HL-60/S4 (cell line): Measurements from ENCODE around the gene MKNK1.
"Not testable (repeated sequence)": the region's sequence is repeated elsewhere in the genome, so short reads cannot be mapped to it uniquely, and the experiment has no call there.

Experiments used
- in situ Hi-C: fragments of 300-500 bp; cut with MboI; formaldehyde crosslinking; loops from 2 replicates; pipeline ENCODE4 v1.14.3; 2022; ENCODE audit warnings: low sequenced_read_pairs

MKNK1 gene

GRCh38 chr1:46603858-46604549 lies at the start of gene MKNK1:
TSS of gene MKNK1 (minus strand) at chr1:46604268. CDS start at chr1:46583327, 20,941 bp downstream.
- in situ Hi-C loops: no loop called here

GRCh38 chr1:46653405-46653958 lies 49.4 kb upstream of the MKNK1 start:
- in situ Hi-C loops: no loop called here

GRCh38 chr1:46652321-46653100 lies 48.4 kb upstream of the MKNK1 start:
- in situ Hi-C loops: no loop called here

GRCh38 chr1:46651152-46651551 lies 47.1 kb upstream of the MKNK1 start:
- in situ Hi-C loops: not testable (repeated sequence)

GRCh38 chr1:46650491-46650890 lies 46.4 kb upstream of the MKNK1 start:
- in situ Hi-C loops: no loop called here

GRCh38 chr1:46649764-46650163 lies 45.7 kb upstream of the MKNK1 start:
- in situ Hi-C loops: no loop called here

- in situ Hi-C loops: no loop called here
Measured at GRCh38 chr1:46647611-46648010, 43.5 kb upstream of the MKNK1 start.

- in situ Hi-C loops: no loop called here
Measured at GRCh38 chr1:46646844-46647243, 42.8 kb upstream of the MKNK1 start.

- in situ Hi-C loops: no loop called here
Measured at GRCh38 chr1:46646331-46646730, 42.3 kb upstream of the MKNK1 start.

- in situ Hi-C loops: no loop called here
Measured at GRCh38 chr1:46645815-46646214, 41.7 kb upstream of the MKNK1 start.

GRCh38 chr1:46643368-46643775 lies 39.3 kb upstream of the MKNK1 start:
- in situ Hi-C loops: no loop called here

- in situ Hi-C loops: no loop called here
Measured at GRCh38 chr1:46642115-46642680, 38.1 kb upstream of the MKNK1 start.

GRCh38 chr1:46639547-46639946 lies 35.5 kb upstream of the MKNK1 start:
- in situ Hi-C loops: no loop called here

GRCh38 chr1:46638921-46639320 lies 34.9 kb upstream of the MKNK1 start:
- in situ Hi-C loops: no loop called here

- in situ Hi-C loops: no loop called here
Measured at GRCh38 chr1:46637444-46638083, 33.5 kb upstream of the MKNK1 start.

GRCh38 chr1:46635205-46635604 lies 31.1 kb upstream of the MKNK1 start:
- in situ Hi-C loops: no loop called here

- in situ Hi-C loops: no loop called here
Measured at GRCh38 chr1:46630719-46631118, 26.7 kb upstream of the MKNK1 start.

GRCh38 chr1:46623743-46624644 lies 19.9 kb upstream of the MKNK1 start:
- in situ Hi-C loops: no loop called here

- in situ Hi-C loops: no loop called here
Measured at GRCh38 chr1:46622344-46622743, 18.3 kb upstream of the MKNK1 start.

GRCh38 chr1:46621930-46622329 lies 17.9 kb upstream of the MKNK1 start:
- in situ Hi-C loops: no loop called here
